Activated T-cell treated with anti-CD3 and anti-CD28 coated beads for 1 hour (primary cell): ENCODE results near the gene MYBL2.
"Not testable (repeated sequence)": the region's sequence is repeated elsewhere in the genome, so short reads cannot be mapped to it uniquely, and the experiment has no call there.

ENCODE experiments used
- DNase-seq: peaks from one replicate; pipeline ENCODE4 v3.0.0-alpha.2; 2020; ENCODE audit warnings: low read depth

MYBL2 gene

GRCh38 chr20:43751167-43752050 is 84.5 kb downstream of the MYBL2 start:
- DNase-seq: no peak

- DNase-seq: no peak
Observed at GRCh38 chr20:43752051-43752360, 85.1 kb downstream of the MYBL2 start.

DNA sequence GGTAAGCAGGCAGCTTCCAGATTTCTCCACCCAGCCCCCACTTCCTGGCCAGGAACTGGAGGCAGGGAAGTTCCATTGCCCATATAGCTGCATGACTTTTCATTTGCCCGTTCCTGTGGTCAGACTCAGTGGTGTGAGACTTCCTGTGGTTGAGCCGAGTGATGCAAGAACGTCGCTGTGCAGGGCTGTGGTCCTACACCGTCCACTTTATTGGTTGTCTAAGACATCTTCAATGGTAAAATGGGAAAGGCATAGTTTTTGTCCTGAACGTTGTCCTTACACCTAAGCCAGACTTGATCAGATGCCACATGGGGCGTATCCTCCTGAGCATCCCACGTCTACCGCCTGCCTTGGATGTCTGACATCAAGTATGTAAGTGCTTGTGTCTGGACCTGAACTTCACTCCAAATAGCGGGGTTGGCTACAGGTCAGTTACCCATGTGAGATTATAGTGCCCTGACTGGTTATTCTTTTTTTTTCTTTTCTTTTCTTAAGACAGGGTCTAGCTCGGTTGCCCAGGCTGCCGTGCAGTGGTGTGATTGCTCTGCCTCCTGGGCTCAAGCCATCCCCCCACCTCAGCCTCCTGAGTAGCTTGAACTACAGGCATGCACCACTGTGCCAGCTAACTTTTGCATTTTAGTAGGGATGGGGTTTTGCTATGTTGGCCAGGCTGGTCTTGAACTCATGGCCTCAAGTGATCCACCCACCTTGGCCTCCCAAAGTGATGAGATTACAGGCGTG is 85.8 kb downstream of the MYBL2 start:
- DNase-seq: no peak

- no peak for DNase-seq
Observed at GRCh38 chr20:43755390-43755789, 88.5 kb downstream of the MYBL2 start.

GRCh38 chr20:43755851-43756250 is 88.9 kb downstream of the MYBL2 start:
- DNase-seq: no peak

DNA sequence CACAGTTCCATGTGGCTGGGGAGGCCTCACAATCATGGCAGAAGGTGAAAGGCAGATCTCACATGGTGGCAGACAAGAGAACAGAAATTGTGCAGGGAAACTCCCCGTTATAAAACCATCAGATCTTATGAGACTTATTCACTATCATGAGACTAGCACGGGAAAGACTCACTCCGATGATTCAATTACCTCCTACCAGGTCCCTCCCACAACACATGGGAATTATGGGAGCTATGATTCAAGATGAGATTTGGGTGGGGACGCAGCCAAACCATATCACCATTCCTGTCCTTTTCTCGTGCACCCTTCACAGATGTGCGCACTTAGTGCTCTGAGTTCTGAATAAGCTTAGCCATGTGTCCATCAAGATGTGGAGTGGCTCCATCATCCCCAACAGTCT is 91.0 kb downstream of the MYBL2 start:
- not testable (repeated sequence) for DNase-seq

DNA sequence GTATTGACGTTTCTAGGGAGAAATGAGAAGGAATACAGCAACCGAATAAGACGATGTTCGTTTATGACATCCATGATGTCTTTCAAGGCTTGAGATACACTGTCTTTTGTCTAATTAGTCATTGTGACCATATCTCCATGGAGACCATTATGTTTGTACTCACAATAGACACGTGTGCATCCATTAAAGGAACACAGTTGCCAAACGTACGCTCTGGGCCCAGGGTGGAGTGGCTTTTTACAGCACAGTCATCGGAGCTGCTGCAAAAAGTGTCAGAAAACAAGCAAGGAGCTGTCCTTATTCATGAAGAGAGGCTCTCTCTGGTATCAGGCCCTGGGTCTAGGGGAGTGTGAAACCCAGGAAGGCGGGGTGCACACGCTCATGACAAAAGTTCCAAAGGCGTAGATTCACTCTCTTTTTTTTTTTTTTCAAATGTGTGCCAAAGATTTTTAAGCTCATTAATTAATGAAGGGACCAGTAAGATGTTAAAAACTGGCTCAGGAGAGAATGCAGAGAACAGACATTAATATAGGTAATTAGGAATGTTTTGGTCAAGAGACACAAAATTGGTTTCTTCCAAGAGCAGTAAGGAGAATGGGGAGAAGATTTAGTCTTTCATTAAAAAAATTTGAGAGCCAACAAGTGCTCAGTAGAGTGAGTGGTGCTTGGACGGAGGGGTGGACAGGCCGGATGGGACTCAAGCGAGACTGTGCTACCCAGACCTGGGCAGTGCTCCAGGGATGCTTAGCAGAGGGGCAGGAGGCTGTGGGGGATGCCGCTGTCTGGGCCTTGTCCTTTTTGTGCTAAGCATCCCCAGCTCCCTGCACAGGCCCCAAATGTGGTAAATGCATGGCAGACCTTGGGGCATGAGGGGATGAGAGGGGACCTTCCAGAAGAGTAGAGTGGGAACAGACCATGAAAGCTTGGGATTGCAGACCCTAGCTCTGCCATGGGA is 94.7 kb downstream of the MYBL2 start:
- no peak for DNase-seq

DNA sequence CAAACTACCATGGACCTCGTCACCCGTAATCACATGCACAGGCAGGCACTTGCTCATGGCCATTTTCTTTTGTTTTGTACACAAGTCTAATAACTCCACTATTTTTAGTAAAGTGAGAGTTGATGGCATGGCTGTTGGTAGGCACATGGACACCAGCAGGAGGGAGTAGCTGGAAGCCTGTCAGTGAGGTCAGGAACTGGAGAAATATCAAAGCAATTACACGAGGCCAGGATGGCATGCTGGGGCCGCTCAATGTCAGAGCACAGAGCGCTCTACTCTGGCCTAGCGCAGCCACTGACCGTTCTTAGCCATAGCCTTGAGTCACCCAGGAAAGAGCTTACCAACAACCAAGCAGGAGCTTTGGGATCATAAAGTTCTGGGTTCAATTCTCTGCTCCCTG is 96.0 kb downstream of the MYBL2 start:
- DNase-seq: no peak

- no peak for DNase-seq
Observed at GRCh38 chr20:43765916-43766315, 99.0 kb downstream of the MYBL2 start.
